GM21717 (cell line): ENCODE results near the gene DPY19L2.
A peak's percentile ranks its signal among the peaks of the same experiment; 100 is the strongest.
"Not testable (repeated sequence)": the region's sequence is repeated elsewhere in the genome, so short reads cannot be mapped to it uniquely, and the experiment has no call there.

Source experiments
- ATAC-seq: cut with Tn5 transposase; IDR thresholded peaks from one replicate; pipeline ENCODE4 v1.9.1; 2021; ENCODE audit warnings: mild to moderate bottlenecking, moderate library complexity; ENCODE audit not compliant: unreplicated experiment

Gene DPY19L2

GRCh38 chr12:63668028-63668799 lies at the start of gene DPY19L2:
TSS of gene DPY19L2 (minus strand) at chr12:63668493. CDS start at chr12:63668393, 100 bp downstream.
- ATAC-seq, result peak; percentile 95

- not testable (repeated sequence) for ATAC-seq
These were observed 48.6 kb upstream of the DPY19L2 start for GRCh38 chr12:63716891-63717290.

- not testable (repeated sequence) for ATAC-seq
These were observed 46.9 kb upstream of the DPY19L2 start for GRCh38 chr12:63715107-63715625.

- ATAC-seq, result not testable (repeated sequence)
These were observed 46.1 kb upstream of the DPY19L2 start for GRCh38 chr12:63714409-63714808.

- not testable (repeated sequence) for ATAC-seq
These were observed 45.4 kb upstream of the DPY19L2 start for GRCh38 chr12:63713681-63714075.

GRCh38 chr12:63712979-63713680 lies 44.8 kb upstream of the DPY19L2 start:
- not testable (repeated sequence) for ATAC-seq

GRCh38 chr12:63712376-63712974 lies 44.2 kb upstream of the DPY19L2 start:
- ATAC-seq, result peak; percentile 57

GRCh38 chr12:63711339-63711738 lies 43.0 kb upstream of the DPY19L2 start:
- ATAC-seq, result not testable (repeated sequence)

GRCh38 chr12:63706336-63706735 lies 38.0 kb upstream of the DPY19L2 start:
- ATAC-seq, result no peak

GRCh38 chr12:63699678-63700382 lies 31.5 kb upstream of the DPY19L2 start:
- not testable (repeated sequence) for ATAC-seq

- ATAC-seq, result not testable (repeated sequence)
These were observed 30.7 kb upstream of the DPY19L2 start for GRCh38 chr12:63699011-63699410.

- not testable (repeated sequence) for ATAC-seq
These were observed 22.5 kb upstream of the DPY19L2 start for GRCh38 chr12:63690837-63691236.

GRCh38 chr12:63689141-63689540 lies 20.8 kb upstream of the DPY19L2 start:
- not testable (repeated sequence) for ATAC-seq

- not testable (repeated sequence) for ATAC-seq
These were observed 18.3 kb upstream of the DPY19L2 start for GRCh38 chr12:63686623-63687022.

GRCh38 chr12:63685789-63686188 lies 17.5 kb upstream of the DPY19L2 start:
- not testable (repeated sequence) for ATAC-seq

GRCh38 chr12:63682617-63683016 lies 14.3 kb upstream of the DPY19L2 start:
- ATAC-seq, result not testable (repeated sequence)

GRCh38 chr12:63680758-63681157 lies 12.5 kb upstream of the DPY19L2 start:
- ATAC-seq, result not testable (repeated sequence)

- not testable (repeated sequence) for ATAC-seq
These were observed 4.3 kb upstream of the DPY19L2 start for GRCh38 chr12:63672550-63672949.

GRCh38 chr12:63669936-63670335 lies 1.6 kb upstream of the DPY19L2 start:
- not testable (repeated sequence) for ATAC-seq

- ATAC-seq, result not testable (repeated sequence)
These were observed 1.1 kb upstream of the DPY19L2 start for GRCh38 chr12:63669427-63669826.
